GM21515 (cell line): ENCODE data around the gene GABBR2.

Experiments
- ATAC-seq: cut with Tn5 transposase; IDR thresholded peaks from one replicate; pipeline ENCODE4 v1.9.1; 2021; ENCODE audit not compliant: unreplicated experiment

The GABBR2 gene

DNA sequence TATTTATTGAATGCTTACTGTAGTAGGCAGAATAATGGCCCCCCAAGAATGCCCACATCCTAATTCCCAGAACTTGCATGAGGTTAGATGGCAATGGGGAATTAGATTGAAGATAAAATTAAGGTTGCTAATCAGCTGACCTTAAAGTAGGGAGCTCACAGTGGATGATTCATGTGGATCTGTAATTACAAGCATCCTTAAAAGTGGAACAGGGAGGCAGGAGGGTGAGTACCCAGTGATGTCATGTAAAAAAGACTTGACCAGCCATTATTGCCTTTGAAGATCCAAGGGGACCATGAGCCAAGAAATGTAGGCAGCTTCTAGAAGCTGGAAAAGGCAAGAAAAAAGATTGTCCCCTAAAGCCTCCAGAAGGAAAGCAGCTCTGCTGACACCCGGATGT lies 71.4 kb downstream of the GABBR2 start:
- ATAC-seq, result no peak

- no peak for ATAC-seq
Observed at GRCh38 chr9:98635374-98635773, 73.4 kb downstream of the GABBR2 start.

GRCh38 chr9:98634685-98635336 lies 73.9 kb downstream of the GABBR2 start:
- ATAC-seq, result no peak

- ATAC-seq, result no peak
Observed at GRCh38 chr9:98632839-98633238, 75.9 kb downstream of the GABBR2 start.

DNA sequence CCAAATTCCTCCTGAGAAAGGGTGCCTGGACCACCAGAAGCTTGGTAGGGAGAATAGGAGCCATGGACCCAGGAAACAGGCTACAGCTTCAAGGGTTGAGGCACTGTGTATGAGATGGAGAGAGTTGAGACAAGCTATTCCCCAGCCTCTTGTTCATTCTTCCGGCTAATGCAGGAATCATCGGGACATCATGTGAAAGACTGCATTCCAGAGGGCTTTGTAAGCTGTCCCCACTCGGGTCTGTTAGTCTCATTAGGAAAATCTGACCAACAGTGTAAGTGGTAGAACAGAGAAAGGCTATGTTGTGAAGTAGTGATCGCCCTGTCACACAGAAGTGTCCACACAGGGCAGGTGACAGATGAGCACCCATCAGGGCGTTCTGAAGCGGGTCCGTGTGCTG lies 81.4 kb downstream of the GABBR2 start:
- ATAC-seq, result no peak

GRCh38 chr9:98625728-98626127 lies 83.0 kb downstream of the GABBR2 start:
- no peak for ATAC-seq

DNA sequence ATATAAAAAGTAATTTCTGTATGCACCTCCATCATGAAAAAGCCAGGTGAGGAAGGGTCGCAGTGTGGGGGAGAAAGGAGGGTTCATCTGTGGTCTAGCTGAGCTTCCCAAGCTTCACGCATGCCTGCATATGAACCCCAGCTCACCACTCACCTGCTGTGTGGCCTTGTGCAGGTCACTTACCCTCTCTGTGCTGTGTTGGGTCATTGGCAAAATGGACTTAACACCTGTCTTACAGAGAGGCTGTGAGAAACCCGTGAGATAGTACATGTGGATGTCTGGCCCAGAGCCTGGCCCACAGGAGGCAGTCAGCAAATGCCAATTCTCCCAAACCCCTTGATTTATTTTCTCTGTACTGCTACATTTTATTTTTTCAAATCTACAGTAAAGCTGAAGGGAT lies 88.9 kb downstream of the GABBR2 start:
- ATAC-seq, result no peak

DNA sequence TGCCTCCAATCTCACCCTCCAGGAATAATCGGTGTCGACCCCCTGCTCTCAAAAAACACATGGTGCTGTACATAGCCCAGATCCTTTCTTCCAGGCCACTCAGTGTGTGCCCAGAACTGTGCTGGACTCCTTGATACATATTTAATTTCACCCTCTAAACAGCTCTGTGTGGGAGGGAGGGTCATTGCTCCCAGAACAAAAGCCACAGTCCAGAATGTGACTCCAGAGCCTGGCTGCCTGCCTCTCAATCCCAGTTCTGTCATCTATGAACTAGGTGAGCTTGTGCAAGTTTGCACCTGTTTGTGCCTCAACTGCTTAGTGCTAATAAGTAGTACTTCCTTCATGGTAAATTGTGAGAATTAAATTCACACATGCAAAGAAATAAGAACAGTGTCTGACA lies 93.1 kb downstream of the GABBR2 start:
- ATAC-seq, result no peak

DNA sequence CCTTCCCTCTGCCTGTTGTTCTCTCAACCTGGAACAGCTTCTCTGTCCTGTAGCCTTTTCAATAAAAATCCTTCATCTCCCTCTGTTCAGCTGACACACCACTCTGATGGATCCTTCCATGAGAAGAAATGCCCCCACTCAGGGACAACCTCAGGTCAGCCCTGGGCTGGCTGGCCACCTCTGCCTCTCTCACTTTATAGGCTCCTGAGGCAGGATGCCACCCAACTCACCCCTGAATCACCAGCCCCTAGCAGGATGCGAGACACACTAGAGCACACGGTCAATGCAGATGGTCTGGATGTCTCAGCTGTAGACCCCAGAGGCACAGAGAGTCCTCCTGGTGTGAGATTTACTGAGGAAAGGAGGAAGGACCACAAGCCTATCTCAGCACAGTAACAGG lies 93.8 kb downstream of the GABBR2 start:
- no peak for ATAC-seq

DNA sequence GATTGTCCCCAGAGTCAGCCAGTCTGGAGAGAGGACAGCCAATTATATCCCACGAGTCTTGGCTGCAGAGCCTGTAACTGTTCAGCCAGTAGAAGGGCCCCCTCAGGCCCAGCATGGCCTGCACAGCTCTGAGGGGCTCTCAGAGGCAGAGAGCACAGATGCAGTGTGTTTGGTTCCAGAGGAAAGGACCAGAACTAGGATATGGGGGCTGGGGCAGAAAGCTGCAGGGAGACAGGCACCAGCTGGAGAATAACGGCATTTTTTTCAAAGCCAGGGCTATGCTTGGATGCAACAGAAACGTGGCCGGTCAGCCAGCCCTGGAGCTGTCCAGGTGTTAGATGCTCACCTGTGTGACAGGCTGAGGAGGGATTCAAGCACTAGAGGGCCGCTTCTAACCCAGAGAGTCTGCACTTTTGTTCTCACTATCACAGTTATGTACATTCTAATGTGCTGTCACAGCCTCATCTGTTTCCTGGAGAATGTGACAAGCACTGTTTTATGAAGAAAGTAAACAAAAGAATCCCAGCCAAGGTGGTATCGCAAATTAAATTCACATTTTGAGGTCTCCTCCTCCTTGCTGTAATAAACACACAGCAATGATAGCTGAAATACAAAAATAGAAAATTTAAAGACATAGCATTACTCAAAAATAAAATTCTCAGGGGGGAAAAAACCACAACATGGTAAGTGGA lies 96.5 kb downstream of the GABBR2 start:
- no peak for ATAC-seq

DNA sequence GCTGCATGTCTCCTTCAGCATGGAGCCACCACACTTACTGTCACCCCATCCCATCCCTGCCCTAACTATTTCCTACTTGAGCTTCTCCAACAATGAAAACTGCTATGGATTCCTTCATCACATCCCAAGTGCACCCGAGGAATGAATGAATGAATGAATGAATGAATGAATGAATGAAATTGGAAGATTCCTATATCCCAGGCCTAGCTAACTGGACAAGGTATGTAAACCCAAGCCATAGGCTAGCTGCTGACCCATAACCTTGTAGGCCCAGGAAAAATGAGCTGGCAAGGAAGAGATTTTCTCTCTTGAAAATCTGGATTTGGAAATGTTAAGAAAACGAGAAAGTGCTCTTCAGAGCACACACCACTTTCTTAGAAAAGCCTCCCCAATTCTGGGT lies 97.4 kb downstream of the GABBR2 start:
- no peak for ATAC-seq

DNA sequence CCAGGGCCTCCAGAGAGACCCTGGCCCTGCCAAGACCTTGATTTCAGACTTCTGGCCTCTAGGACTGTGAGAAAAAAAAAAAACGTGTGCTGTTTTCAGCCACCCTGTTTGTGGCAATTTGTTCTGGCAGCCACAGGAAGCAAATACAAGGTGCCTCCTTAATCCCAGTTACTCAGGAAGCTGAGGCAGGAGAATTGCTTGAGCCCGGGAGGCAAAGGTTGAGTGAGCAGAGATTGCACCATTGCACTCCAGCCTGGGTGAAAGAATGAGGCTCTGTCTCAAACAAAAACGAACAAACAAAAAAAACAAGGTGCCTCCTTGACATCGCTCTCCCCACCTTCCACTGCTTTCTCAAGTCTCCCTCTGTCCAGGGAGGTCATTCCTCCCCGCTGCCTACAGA lies 98.0 kb downstream of the GABBR2 start:
- ATAC-seq, result no peak

DNA sequence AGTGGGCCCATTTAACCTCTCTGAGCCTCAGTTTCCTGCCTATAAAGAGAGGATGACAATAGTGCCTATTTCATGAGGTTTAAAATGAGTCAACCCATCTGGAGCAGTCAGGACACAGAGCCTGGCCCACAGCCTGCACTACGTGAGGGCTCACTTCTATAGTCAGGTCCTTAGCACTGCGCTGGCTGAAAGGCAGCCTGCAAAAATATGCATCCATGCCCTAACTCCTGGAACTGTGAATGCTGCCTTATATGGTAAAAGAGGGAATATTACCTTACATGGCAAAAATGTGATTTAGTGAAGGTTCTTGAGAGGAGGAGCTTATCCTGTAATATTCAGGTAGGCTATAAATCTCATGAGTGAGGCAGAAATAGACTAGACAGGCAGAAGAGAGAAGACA lies 98.5 kb downstream of the GABBR2 start:
- no peak for ATAC-seq

DNA sequence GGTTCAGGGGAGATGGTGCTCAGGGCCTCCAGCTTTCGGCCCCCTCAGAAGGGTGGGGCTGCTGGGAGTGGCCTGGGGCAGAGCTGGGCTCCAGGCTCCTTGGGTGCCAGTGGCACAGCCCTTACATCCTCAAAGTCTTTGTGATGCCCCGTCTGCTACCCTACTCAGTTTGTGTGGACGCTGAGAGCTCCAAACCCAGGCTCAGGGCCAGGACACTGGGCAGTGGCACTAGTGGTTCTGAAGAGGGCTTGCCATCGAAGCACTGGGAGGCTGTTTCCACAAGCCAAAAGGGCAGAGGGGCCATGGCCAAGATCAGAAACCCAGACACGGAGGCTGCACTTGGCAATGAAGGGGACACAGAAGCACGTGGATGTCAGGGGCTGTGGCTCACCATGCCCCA lies 99.1 kb downstream of the GABBR2 start:
- no peak for ATAC-seq

DNA sequence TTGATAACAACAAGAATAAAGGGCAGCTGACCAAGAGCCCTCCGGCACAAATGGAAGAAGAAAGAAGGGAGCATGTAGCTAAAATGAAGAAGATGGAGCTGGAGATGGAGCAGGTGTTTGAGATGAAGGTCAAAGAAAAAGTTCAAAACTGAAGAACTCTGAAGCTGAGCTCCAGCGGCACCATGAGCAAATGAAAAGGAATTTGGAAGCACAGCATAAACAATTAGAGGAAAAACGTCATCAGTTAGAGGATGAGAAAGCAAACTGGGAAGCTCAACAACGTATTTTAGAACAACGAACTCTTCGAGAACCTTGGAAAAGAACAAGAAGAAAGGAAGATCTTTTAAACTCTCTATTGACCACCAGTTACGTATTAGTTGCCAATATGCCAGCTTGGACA lies 100.9 kb downstream of the GABBR2 start:
- no peak for ATAC-seq

- ATAC-seq, result no peak
Observed at GRCh38 chr9:98607152-98607551, 101.6 kb downstream of the GABBR2 start.

- no peak for ATAC-seq
Observed at GRCh38 chr9:98606730-98607129, 102.0 kb downstream of the GABBR2 start.

GRCh38 chr9:98605116-98605515 lies 103.6 kb downstream of the GABBR2 start:
- no peak for ATAC-seq

GRCh38 chr9:98603821-98604383 lies 104.8 kb downstream of the GABBR2 start:
- ATAC-seq, result no peak

- no peak for ATAC-seq
Observed at GRCh38 chr9:98602839-98603500, 105.8 kb downstream of the GABBR2 start.

- ATAC-seq, result no peak
Observed at GRCh38 chr9:98600631-98601030, 108.1 kb downstream of the GABBR2 start.

- no peak for ATAC-seq
Observed at GRCh38 chr9:98599566-98600216, 109.0 kb downstream of the GABBR2 start.
